ENCODE measurements around the gene MGST3. TPM values are rescaled to one million over a fixed set of nuclear protein-coding genes. Genes with fewer than 3 reads are reported as not detected.
A peak's percentile ranks its signal among the peaks of the same experiment; 100 is the strongest.
"Not testable (repeated sequence)": the region's sequence is repeated elsewhere in the genome, so short reads cannot be mapped to it uniquely, and the experiment has no call there.

The MGST3 gene
- total RNA-seq, 5 donors from 2014 or later (not counting 1 experiment from before 2014, with no cell fraction given): 33.1 to 66.7 (median 40.4) TPM

GRCh38 chr1:165680773-165681172 lies 49.7 kb downstream of the MGST3 start:
- POLR2A ChIA-PET; ATAC-seq (replicated peaks in 1 of 4); H3K9me3 ChIP-seq; H3K4me1 ChIP-seq (ENCODE audit: control insufficient read depth in 1 of 2, extremely low read depth in 1 of 2, insufficient read depth in 2 of 2, low read length in 2 of 2); H3K4me3 ChIP-seq (ENCODE audit: control insufficient read depth in 1 of 2, extremely low read depth in 1 of 2, low read length in 1 of 2); H3K27ac Mint-ChIP-seq; H3K27me3 ChIP-seq (replicated peaks in 1 of 2; ENCODE audit: control insufficient read depth in 2 of 2, extremely low read depth in 1 of 2, insufficient read depth in 2 of 2, low read length in 1 of 2); H3K27ac ChIP-seq (ENCODE audit: low read length); H3K9me3 Mint-ChIP-seq; H3K27me3 Mint-ChIP-seq; DNase-seq; H3K4me3 Mint-ChIP-seq: not testable (repeated sequence)
- WGBS (ENCODE audit: insufficient coverage): 100% methylated on average over 1 of the region's 4 CpGs
- Mint-ChIP-seq H3K36me3 (peaks cover 68% of the 10 kb centered on the region), H3K4me1 (peaks cover 38 to 41% (median 38%) of the 10 kb centered on the region in 3 donors)
- CTCF ChIA-PET: interaction anchor here in 1 of 2 donors (0.8 kb wide), 1 partner anchor 43 kb away, joined by 3 read pairs; no protein-coding TSS in a partner anchor
- H3K36me3 ChIP-seq (ENCODE audit: control insufficient read depth in 2 of 2, extremely low read depth in 1 of 2, insufficient read depth in 1 of 2, low read length in 1 of 2): peaks cover 6 to 72% of the 10 kb centered on the region in 2 donors

- ChIA-PET POLR2A (no interaction called here), CTCF (interaction anchor here in 1 of 2 donors (0.7 to 1.1 kb wide), 2 partner anchors 11 to 83 kb away, joined by 3 read pairs; no protein-coding TSS in a partner anchor)
- Mint-ChIP-seq H3K4me1 (peaks cover 48 to 61% (median 52%) of the 10 kb centered on the region in 3 donors), H3K4me3 (no peak overlapping the region), H3K36me3 (peaks cover 68% of the 10 kb centered on the region), H3K27ac (peak overlapping the region in 1 of 2 donors; percentile 54), H3K27me3 (no peaks in the 10 kb centered on the region), H3K9me3 (peaks cover 0 to 5% (median 3%) of the 10 kb centered on the region in 3 donors)
- ATAC-seq (replicated peaks in 1 of 4) (no peak), DNase-seq (no peak)
- peaks cover 0 to 5% of the 10 kb centered on the region in 2 experiments for H3K4me1 ChIP-seq (ENCODE audit: control insufficient read depth in 1 of 2, extremely low read depth in 1 of 2, insufficient read depth in 2 of 2, low read length in 2 of 2)
- no peaks in the 10 kb centered on the region for H3K27me3 ChIP-seq (replicated peaks in 1 of 2; ENCODE audit: control insufficient read depth in 2 of 2, extremely low read depth in 1 of 2, insufficient read depth in 2 of 2, low read length in 1 of 2)
- no peaks in the 10 kb centered on the region for H3K9me3 ChIP-seq
- WGBS (ENCODE audit: insufficient coverage): no CpG with 5 or more reads among the region's 1 CpG
- H3K4me3 ChIP-seq (ENCODE audit: control insufficient read depth in 1 of 2, extremely low read depth in 1 of 2, low read length in 1 of 2): no peak overlapping the region
- peaks cover 6 to 59% of the 10 kb centered on the region in 2 donors for H3K36me3 ChIP-seq (ENCODE audit: control insufficient read depth in 2 of 2, extremely low read depth in 1 of 2, insufficient read depth in 1 of 2, low read length in 1 of 2)
- H3K27ac ChIP-seq (ENCODE audit: low read length): no peak overlapping the region
Measured at GRCh38 chr1:165683848-165684485, 52.9 kb downstream of the MGST3 start.

- ATAC-seq (replicated peaks in 1 of 4): no peak
- peaks cover 0 to 5% (median 3%) of the 10 kb centered on the region in 3 donors for H3K9me3 Mint-ChIP-seq
- peaks cover 0 to 7% of the 10 kb centered on the region in 2 experiments for H3K4me1 ChIP-seq (ENCODE audit: control insufficient read depth in 1 of 2, extremely low read depth in 1 of 2, insufficient read depth in 2 of 2, low read length in 2 of 2)
- 40% methylated on average over 2 of the region's 6 CpGs for whole genome bisulfite sequencing (ENCODE audit: insufficient coverage)
- peak overlapping the region; percentile 18 for H3K27ac ChIP-seq (ENCODE audit: low read length)
- peaks cover 62% of the 10 kb centered on the region for H3K36me3 Mint-ChIP-seq
- peaks cover 45 to 59% (median 53%) of the 10 kb centered on the region in 3 donors for H3K4me1 Mint-ChIP-seq
- no peak overlapping the region for H3K4me3 ChIP-seq (ENCODE audit: control insufficient read depth in 1 of 2, extremely low read depth in 1 of 2, low read length in 1 of 2)
- peak in 1 of 35 experiments; percentile 24 for DNase-seq
- H3K36me3 ChIP-seq (ENCODE audit: control insufficient read depth in 2 of 2, extremely low read depth in 1 of 2, insufficient read depth in 1 of 2, low read length in 1 of 2): peaks cover 6 to 52% of the 10 kb centered on the region in 2 donors
- H3K9me3 ChIP-seq: no peaks in the 10 kb centered on the region
- ChIA-PET CTCF (interaction anchor here in 1 of 2 donors (0.8 to 1.2 kb wide), 3 partner anchors 12 to 227 kb away, joined by 3 to 4 read pairs (median 3); partner anchors contain the start of genes ALDH9A1 and TMCO1), POLR2A (interaction anchor here in 1 of 2 donors (0.7 kb wide), 1 partner anchor 78 kb away, joined by 5 read pairs; no protein-coding TSS in a partner anchor)
- H3K27ac Mint-ChIP-seq: peak overlapping the region; percentile 47 to 77
- no peaks in the 10 kb centered on the region for H3K27me3 Mint-ChIP-seq
- H3K4me3 Mint-ChIP-seq: peak overlapping the region; percentile 0 to 37 (median 29)
- H3K27me3 ChIP-seq (replicated peaks in 1 of 2; ENCODE audit: control insufficient read depth in 2 of 2, extremely low read depth in 1 of 2, insufficient read depth in 2 of 2, low read length in 1 of 2): no peaks in the 10 kb centered on the region
Measured at GRCh38 chr1:165686121-165686970, 55.3 kb downstream of the MGST3 start.

GRCh38 chr1:165686971-165687433 lies 56.0 kb downstream of the MGST3 start:
- ATAC-seq (replicated peaks in 1 of 4): no peak
- no peak for DNase-seq
- peak overlapping the region; percentile 0 to 37 (median 29) for H3K4me3 Mint-ChIP-seq
- peak overlapping the region; percentile 25 to 59 for H3K27ac Mint-ChIP-seq
- no peaks in the 10 kb centered on the region for H3K27me3 Mint-ChIP-seq
- no peak overlapping the region for H3K4me3 ChIP-seq (ENCODE audit: control insufficient read depth in 1 of 2, extremely low read depth in 1 of 2, low read length in 1 of 2)
- peaks cover 0 to 7% of the 10 kb centered on the region in 2 experiments for H3K4me1 ChIP-seq (ENCODE audit: control insufficient read depth in 1 of 2, extremely low read depth in 1 of 2, insufficient read depth in 2 of 2, low read length in 2 of 2)
- peaks cover 52 to 66% (median 59%) of the 10 kb centered on the region in 3 donors for H3K4me1 Mint-ChIP-seq
- H3K9me3 Mint-ChIP-seq: peaks cover 0 to 5% (median 3%) of the 10 kb centered on the region in 3 donors
- H3K9me3 ChIP-seq: no peaks in the 10 kb centered on the region
- H3K27me3 ChIP-seq (replicated peaks in 1 of 2; ENCODE audit: control insufficient read depth in 2 of 2, extremely low read depth in 1 of 2, insufficient read depth in 2 of 2, low read length in 1 of 2): no peaks in the 10 kb centered on the region
- POLR2A ChIA-PET: no interaction called here
- peaks cover 61% of the 10 kb centered on the region for H3K36me3 Mint-ChIP-seq
- WGBS (ENCODE audit: insufficient coverage): no CpG with 5 or more reads among the region's 2 CpGs
- H3K27ac ChIP-seq (ENCODE audit: low read length): no peak overlapping the region
- peaks cover 6 to 46% of the 10 kb centered on the region in 2 donors for H3K36me3 ChIP-seq (ENCODE audit: control insufficient read depth in 2 of 2, extremely low read depth in 1 of 2, insufficient read depth in 1 of 2, low read length in 1 of 2)
- CTCF ChIA-PET: interaction anchor here in 1 of 2 donors (1.2 kb wide), 1 partner anchor 11 kb away, joined by 3 read pairs; the partner anchor contains the start of gene ALDH9A1

- peaks cover 0 to 7% of the 10 kb centered on the region in 2 experiments for H3K4me1 ChIP-seq (ENCODE audit: control insufficient read depth in 1 of 2, extremely low read depth in 1 of 2, insufficient read depth in 2 of 2, low read length in 2 of 2)
- no peak overlapping the region for H3K4me3 ChIP-seq (ENCODE audit: control insufficient read depth in 1 of 2, extremely low read depth in 1 of 2, low read length in 1 of 2)
- ChIA-PET POLR2A (no interaction called here), CTCF (interaction anchor here in 1 of 2 donors (1.0 kb wide), 1 partner anchor 21 kb away, joined by 3 read pairs; no protein-coding TSS in a partner anchor)
- Mint-ChIP-seq H3K9me3 (peaks cover 0 to 5% (median 3%) of the 10 kb centered on the region in 3 donors), H3K4me3 (no peak overlapping the region), H3K27me3 (no peaks in the 10 kb centered on the region), H3K36me3 (peaks cover 56% of the 10 kb centered on the region), H3K27ac (no peak overlapping the region), H3K4me1 (peaks cover 57 to 69% (median 64%) of the 10 kb centered on the region in 3 donors)
- H3K27me3 ChIP-seq (replicated peaks in 1 of 2; ENCODE audit: control insufficient read depth in 2 of 2, extremely low read depth in 1 of 2, insufficient read depth in 2 of 2, low read length in 1 of 2): no peaks in the 10 kb centered on the region
- peaks cover 4 to 36% of the 10 kb centered on the region in 2 donors for H3K36me3 ChIP-seq (ENCODE audit: control insufficient read depth in 2 of 2, extremely low read depth in 1 of 2, insufficient read depth in 1 of 2, low read length in 1 of 2)
- WGBS (ENCODE audit: insufficient coverage): 100% methylated on average over 1 of the region's 5 CpGs
- DNase-seq (no peak), ATAC-seq (replicated peaks in 1 of 4) (no peak)
- H3K27ac ChIP-seq (ENCODE audit: low read length): no peak overlapping the region
- no peaks in the 10 kb centered on the region for H3K9me3 ChIP-seq
Measured at GRCh38 chr1:165688046-165688445, 57.0 kb downstream of the MGST3 start.

- no CpG with 5 or more reads among the region's 7 CpGs for WGBS (ENCODE audit: insufficient coverage)
- Histone ChIP-seq H3K4me3 (ENCODE audit: control insufficient read depth in 1 of 2, extremely low read depth in 1 of 2, low read length in 1 of 2) (no peak overlapping the region), H3K36me3 (ENCODE audit: control insufficient read depth in 2 of 2, extremely low read depth in 1 of 2, insufficient read depth in 1 of 2, low read length in 1 of 2) (peaks cover 0 to 7% of the 10 kb centered on the region in 2 donors), H3K27ac (ENCODE audit: low read length) (no peak overlapping the region), H3K4me1 (ENCODE audit: control insufficient read depth in 1 of 2, extremely low read depth in 1 of 2, insufficient read depth in 2 of 2, low read length in 2 of 2) (peaks cover 9 to 29% of the 10 kb centered on the region in 2 experiments), H3K9me3 (no peaks in the 10 kb centered on the region), H3K27me3 (replicated peaks in 1 of 2; ENCODE audit: control insufficient read depth in 2 of 2, extremely low read depth in 1 of 2, insufficient read depth in 2 of 2, low read length in 1 of 2) (no peaks in the 10 kb centered on the region)
- ATAC-seq (replicated peaks in 1 of 4) (no peak), DNase-seq (no peak)
- Mint-ChIP-seq H3K4me3 (no peak overlapping the region), H3K9me3 (no peaks in the 10 kb centered on the region), H3K36me3 (peaks cover 35% of the 10 kb centered on the region), H3K27ac (peak overlapping the region in 1 of 2 donors; percentile 57), H3K4me1 (peaks cover 49 to 57% (median 51%) of the 10 kb centered on the region in 3 donors), H3K27me3 (no peaks in the 10 kb centered on the region)
- ChIA-PET POLR2A (interaction anchor here in 1 of 2 donors (0.7 kb wide), 1 partner anchor 313 kb away, joined by 3 read pairs; no protein-coding TSS in a partner anchor), CTCF (interaction anchor here (0.6 to 0.7 kb wide), 4 partner anchors 10 to 103 kb away, joined by 3 to 7 read pairs (median 4); no protein-coding TSS in a partner anchor)
Measured at GRCh38 chr1:165695031-165695430, 64.0 kb downstream of the MGST3 start.

Measured in T-cell (primary cell).